HG02884 (cell line): Measurements from ENCODE around the gene CCDC201.
"Not testable (repeated sequence)": the region's sequence is repeated elsewhere in the genome, so short reads cannot be mapped to it uniquely, and the experiment has no call there.

Experiments used
- ATAC-seq: cut with Tn5 transposase; IDR thresholded peaks from one replicate; pipeline ENCODE4 v1.9.1; 2021; ENCODE audit warnings: mild to moderate bottlenecking, moderate library complexity; ENCODE audit not compliant: unreplicated experiment

The CCDC201 gene

GRCh38 chr7:45874408-45875131 is 1.7 kb upstream of the CCDC201 start:
- ATAC-seq, result no peak

DNA sequence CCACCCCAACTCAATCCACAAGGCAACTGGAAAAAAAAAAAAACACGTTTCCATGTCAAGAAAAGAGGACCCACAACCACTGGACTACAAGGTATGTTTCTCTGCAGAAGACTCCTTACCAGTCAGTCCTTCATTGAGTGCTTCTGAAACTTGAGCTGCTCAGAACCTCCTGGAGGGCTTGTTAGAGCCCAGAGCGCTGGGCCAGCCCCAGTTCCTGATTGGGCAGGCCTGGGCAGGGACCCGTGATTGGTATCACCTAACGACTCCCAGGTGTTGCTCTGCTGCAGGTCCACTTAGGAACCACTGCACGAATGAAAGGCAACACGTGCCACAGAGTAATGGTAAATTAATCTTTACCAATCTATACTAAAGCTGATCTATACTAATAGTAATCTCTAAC is 473 bp upstream of the CCDC201 start:
- no peak for ATAC-seq

DNA sequence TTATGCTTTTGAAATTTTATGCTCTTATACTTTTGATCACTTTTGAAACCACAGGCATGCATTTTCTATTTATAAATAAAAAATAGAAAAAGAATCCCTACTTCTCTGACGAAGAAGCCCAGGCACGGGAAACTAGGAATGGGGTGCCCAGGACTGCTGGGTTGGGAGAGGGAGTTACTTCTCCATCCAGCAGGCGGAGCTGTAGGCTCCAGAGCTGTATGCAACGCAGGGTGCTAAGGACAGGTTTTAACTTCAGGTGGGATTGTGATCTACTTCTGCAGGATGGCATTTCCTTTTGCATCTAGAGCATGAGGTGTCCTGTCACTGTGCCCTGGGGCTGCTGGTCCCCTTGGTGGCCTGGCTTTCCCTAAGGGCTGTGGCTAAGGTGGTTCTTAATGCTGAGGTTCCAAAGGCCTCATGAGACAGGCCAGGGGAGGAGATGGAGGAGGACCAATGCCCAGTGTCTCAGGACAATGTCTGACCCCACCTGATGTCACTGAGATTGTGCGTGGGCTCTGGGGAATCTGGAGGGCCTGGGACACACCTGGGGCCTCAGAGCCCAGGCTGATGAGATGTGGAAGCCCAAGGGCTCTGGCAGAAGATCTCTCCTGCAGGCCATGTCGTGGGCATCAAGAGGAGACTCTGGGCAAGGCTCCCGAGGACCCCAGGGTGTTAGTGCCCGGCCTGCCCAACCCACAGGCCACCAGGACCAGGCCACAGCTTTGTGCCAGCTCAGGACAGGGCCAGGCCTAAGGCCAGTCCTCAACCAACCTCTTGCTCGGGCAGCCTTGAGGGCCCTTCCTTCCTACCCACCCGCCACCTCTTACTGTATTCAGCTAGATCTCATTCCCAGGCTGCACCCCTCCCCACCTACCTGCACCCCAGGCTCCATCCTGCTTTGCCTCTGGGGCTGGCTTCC is 507 bp downstream of the CCDC201 start:
- no peak for ATAC-seq

GRCh38 chr7:45869426-45869825 is 3.5 kb downstream of the CCDC201 start:
- ATAC-seq, result no peak

DNA sequence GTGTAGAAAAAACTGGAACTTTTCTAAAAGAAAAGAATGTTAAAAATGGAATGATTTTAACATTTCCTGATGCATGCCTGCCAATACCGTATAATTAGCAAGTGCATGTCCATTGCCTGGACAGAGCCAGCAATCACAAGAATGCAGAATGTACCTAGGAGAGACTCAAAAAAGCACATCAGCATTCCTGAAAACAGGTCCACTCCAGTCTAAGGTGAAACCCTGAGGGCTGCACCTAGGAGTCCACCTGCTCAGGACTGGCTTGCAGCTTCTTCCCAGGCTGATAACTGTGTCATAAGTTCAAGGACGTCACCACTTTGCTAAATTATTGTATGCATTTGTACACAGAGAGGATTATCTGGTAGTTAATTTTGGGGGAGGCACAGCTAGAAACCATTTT is 5.4 kb downstream of the CCDC201 start:
- no peak for ATAC-seq

DNA sequence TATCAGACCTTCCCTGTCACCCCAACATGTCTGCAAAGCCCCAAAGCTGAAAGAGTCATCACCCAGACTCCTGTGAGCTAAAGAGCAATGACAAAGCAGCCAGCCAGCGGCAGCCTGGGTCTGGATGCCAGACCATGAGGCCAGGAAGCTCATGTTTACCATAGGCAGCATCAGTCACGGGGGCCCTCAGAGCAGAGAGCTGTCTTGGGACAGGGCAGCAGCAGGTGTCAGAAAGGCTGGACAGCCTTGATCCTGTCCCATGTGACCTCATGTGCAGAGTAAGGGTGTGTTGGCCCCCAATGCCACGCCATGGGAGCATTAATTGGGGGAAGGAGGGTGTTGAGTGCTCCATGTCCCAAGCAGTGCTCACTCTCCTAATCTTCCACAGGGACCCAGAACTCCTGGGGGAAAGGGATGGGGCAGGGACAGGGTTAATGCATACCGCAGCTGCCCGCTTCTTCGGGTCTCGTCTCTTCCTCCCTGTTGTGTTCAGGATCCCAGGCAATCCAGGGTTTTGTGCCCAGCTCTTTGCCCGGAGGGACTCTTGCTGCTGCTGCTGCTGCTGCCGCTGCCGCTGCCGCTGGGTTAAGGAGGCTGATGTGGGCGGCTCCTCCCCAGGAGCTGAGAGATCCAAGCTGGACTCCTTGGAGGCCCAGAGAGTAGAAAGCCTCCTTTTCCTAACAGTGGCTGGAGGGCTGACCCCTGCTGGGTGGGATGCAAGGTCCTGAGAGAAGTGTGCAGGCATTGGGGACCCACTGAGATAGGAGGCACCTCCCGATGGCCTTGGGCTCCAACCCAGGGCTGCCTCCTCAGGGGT is 7.1 kb downstream of the CCDC201 start:
- no peak for ATAC-seq

DNA sequence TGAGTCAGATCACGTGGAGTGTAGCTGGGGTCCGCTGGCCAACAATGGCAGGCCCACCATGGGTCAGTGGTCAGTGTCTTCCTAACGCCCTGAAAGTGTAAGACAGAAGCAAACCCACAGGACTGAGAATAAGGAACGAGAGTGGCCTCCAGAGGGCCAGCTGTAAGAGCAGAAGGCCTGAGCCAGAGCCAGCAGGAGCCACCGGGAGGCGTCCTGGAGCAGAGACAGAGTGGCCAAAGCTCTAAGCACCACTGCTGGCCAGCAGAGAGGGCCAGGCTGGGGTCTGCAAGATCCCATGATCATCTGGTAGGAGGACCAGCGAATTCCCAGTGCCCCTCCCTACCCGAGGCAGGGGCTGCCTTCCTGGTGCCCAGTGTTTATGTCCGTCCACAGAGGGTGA is 9.2 kb downstream of the CCDC201 start:
- ATAC-seq, result no peak

DNA sequence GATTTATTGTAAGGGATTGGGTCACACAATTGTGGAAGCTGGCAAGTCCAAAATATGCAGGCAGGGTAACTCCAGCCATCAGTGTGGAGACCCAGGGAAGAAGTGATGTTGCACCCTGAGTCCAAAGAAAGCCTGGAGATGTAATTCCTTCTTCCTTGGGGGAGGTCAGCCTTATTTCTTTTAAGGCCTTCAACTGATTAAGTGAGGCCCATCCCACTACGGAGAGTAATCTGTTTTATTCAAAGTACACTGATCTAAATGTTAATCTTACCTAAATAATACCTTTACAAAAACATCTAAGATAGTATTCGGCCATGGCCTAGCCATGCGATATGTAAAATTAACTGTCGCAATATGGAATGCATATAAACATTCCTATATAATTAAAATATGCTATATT is 16.0 kb downstream of the CCDC201 start:
- not testable (repeated sequence) for ATAC-seq

- not testable (repeated sequence) for ATAC-seq
Measured at GRCh38 chr7:45855680-45856079, 17.2 kb downstream of the CCDC201 start.

DNA sequence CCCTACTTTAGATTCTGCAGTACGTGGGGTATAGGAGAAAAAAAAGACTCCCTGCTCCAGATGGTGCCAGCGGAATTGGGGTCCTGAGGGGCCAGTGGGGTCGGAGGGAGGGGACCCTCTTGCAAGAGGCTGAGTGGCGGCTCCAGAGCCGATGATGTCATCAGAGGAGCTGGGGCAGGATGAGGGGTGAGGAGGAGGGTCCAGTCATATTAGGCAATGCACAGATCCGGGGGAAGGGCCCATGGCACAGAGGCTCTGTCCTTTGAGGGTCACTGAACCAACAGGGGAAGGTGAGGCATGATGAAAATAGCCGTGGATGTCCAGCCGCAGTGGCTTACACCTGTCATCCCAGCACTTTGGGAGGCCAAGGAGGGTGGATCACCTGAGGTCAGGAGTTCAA is 19.4 kb downstream of the CCDC201 start:
- ATAC-seq, result not testable (repeated sequence)

GRCh38 chr7:45852984-45853383 is 19.9 kb downstream of the CCDC201 start:
- not testable (repeated sequence) for ATAC-seq

DNA sequence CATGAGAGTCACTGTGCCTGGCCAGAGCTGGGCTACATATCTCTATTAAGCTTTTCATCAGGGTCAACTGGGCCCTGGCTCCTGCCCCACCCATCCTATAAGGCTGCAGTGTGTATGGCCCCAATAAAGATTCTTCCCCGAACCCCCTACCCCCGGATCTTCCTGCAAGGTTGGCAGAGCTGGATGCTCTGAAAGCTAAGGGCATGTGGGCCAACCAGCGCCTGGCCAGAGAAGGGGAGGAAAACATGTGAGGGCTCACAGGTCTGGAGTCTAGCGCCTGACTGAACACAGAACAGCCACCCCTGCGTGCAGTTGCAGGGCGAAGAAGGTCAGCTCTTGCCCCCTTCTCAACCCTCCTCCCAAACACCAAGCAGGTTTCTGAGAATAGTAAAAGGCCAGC is 24.1 kb downstream of the CCDC201 start:
- ATAC-seq, result not testable (repeated sequence)

GRCh38 chr7:45846536-45846935 is 26.3 kb downstream of the CCDC201 start:
- not testable (repeated sequence) for ATAC-seq

DNA sequence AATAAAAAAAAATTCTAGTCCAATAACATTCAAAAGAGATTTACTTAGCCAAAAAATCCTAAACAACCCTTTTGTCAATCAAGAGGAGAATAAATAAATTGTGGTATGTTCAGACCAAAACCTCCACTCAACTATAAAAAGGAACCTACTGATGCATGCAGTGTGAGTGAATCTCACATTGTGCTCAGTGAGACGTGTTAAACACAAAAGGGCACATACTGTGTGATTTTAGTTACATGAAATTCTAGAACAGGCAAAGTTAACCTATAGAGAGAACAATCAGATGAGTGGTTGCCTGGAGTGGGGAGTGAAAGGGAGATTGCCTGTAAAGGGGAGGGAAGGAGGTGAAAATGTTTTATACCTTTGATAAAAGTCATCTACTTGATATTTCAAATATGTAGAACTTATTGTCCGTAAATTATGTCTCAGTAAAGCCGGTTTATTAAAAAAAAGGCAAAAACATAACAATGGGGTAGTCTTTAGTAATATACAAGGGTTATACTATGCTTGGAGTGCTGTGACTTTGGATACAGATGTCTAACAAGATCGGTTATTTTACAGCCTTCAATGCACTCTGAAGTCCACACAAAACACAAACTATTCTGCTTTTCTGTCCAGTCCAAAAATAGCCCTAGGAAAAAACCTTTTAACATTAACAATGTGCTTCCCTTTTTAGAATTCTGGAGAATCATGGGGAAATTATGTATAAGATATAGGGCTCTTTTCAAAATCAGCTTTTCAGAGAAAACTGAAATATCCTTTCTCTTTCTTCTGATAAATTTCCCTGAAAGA is 30.8 kb downstream of the CCDC201 start:
- not testable (repeated sequence) for ATAC-seq

DNA sequence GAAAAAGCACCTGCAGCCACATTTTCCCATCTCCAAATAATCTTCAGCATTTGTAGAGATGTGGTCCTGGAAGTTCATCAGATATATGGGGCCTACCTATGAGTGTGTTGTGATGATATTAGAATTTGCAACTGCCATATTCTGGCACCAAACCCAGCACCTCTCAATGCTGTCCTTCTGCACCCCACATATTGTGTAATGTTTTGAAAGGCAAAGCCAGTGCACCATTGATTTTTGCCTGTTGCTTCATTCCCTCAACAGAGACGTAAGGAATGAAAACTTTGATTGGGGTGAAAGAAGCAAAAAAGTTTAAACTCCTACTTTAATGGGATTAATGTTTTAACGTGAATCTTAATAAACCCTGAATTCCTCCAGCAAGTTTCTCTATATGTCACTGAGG is 34.0 kb downstream of the CCDC201 start:
- not testable (repeated sequence) for ATAC-seq

DNA sequence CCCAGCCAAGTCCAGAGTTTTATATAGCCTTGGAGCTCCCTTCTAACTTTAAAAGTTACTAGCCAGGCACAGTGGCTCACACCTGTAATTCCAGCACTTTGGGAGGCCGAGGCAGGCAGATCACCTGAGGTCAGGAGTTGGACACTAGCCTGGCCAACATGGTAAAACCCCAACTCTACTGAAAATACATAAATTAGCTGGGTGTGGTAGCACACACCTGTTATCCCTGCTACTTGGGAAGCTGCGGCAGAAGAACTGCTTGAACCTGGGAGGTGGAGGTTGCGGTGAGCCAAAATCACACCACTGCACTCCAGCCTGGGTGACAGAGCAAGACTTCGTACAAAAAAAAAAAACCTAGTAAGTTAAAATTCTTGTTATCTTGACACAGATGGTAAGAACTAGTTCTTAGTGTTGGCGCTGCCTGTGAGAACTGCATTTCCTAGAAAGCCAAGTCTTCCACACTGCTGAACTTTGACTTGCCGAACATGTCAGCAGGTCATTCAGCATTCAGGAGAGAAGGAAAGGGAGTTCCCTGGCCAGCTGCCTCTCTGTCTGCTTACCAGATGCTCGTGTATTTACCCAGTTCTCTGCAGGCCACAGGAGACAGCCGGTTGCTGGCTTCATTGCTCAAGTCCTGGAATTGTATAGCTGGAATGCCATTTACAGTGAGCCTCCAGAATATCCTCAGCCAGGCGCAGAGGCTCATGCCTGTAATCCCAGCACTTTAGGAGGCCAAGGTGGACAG is 40.3 kb downstream of the CCDC201 start:
- not testable (repeated sequence) for ATAC-seq

GRCh38 chr7:45829846-45830245 is 43.0 kb downstream of the CCDC201 start:
- not testable (repeated sequence) for ATAC-seq

DNA sequence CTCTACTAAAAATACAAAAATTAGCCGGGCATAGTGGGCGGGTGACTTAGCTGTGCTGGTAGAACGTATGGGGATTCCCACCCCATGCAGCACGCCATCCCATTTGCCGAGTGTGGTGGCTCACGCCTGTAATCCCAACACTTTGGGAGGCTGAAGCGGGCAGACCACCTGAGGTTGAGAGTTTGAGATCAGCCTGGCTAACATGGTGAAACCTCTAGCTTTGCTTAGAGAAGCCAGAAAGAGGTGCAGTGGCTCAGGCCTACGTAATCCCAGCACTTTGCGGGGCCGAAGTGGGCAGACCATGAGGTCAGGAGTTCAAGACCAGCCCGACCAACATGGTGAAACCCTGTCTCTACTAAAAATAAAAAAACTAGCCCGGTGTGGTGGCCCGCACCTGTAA is 45.2 kb downstream of the CCDC201 start:
- not testable (repeated sequence) for ATAC-seq

GRCh38 chr7:45826550-45826949 is 46.3 kb downstream of the CCDC201 start:
- not testable (repeated sequence) for ATAC-seq

DNA sequence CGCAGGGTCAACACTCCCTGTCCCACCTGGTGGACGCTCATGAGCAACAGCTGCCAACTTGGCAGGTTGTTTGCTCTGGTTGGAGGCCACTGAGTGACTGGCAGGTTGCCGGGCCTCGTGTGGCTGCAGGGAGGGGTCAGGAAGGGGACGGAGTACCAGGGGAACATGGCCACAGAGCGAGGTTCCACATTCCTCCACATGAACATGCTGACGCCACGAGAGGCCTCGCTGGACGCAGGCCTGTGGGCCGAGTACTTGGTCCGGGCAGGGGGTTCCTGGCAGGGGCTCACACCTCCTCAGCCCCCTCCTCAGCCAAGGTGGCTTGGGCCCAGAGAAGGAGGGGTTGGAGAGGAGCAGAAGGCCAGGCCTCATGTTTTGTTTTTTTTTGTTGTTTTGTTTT is 54.1 kb downstream of the CCDC201 start:
- not testable (repeated sequence) for ATAC-seq
